ENCODE results near the gene HTT. TPM values are rescaled to one million over a fixed set of nuclear protein-coding genes. Genes with fewer than 3 reads are reported as not detected.

HTT gene
- total and polyA plus RNA-seq, 4 donors = 8.6 to 39.8 (median 16.4) TPM

DNA sequence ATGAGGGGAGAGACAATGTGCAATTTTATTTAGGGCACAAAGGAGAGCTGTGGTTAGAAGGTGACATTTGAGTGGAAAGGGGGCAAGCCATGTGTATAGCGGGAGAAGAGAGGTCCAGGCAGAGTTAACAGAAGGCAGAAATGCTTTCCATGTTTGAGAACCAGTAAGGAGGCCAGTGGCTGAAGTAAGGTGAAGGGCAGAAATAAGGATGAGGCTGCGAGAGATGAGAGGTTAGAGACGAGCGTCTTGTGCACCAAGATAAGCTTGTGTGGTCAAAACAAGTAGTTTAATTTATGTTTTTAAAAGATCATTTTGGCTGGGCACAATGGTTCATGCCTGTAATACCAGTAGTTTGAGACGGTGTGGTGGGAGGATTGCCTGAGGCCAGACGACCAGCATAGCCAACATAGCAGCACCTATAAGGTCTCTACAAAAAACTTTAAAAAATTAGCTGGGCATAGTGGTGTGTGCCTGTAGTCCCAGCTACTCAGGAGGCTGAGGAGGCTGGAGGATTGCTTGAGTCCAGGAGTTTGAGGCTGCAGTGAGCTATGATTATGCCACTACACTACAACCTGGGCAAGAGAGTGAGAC lies 8.5 kb downstream of the HTT start:
- Histone ChIP-seq H3K27ac (ENCODE audit: low read depth in 1 of 2, low read length in 2 of 2) (no peak overlapping the region), H3K4me1 (ENCODE audit: control insufficient read depth in 4 of 4, insufficient read depth in 4 of 4, low read length in 3 of 4) (peaks cover 8 to 17% (median 14%) of the 10 kb centered on the region in 4 donors)

DNA sequence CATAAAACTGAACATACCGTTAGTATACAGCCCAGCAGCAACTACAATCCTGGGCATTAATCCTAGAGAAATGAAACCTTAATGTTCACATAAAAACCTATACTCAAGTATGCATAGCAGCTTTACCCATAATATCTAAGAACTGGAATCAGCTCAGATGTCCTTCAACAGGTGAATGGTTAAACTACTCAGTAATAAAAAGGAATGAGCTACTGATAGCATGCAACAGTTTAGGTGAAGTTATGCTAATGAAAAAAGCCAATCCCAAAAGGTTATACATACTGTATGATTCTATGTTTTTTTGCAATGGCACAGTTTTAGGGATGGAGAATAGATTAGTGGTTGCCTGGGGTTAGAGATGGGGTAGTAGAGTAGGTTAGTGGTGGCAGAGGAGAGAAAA lies 9.3 kb downstream of the HTT start:
- H3K27ac ChIP-seq (ENCODE audit: low read depth in 1 of 2, low read length in 2 of 2) = no peak overlapping the region
- H3K9ac ChIP-seq (ENCODE audit: low read depth in 1 of 2, low read length in 2 of 2) = no peak overlapping the region
- no peaks in the 10 kb centered on the region for H3K9me3 ChIP-seq (ENCODE audit: control insufficient read depth in 4 of 4, low read length in 3 of 4)
- no peaks in the 10 kb centered on the region for H3K27me3 ChIP-seq (ENCODE audit: control insufficient read depth in 4 of 4, insufficient read depth in 4 of 4, low read length in 3 of 4)
- 5% methylated on average over 1 of the region's 1 CpG for WGBS
- H3K4me1 ChIP-seq (ENCODE audit: control insufficient read depth in 4 of 4, insufficient read depth in 4 of 4, low read length in 3 of 4) = peaks cover 8 to 17% (median 14%) of the 10 kb centered on the region in 4 donors
- no peaks in the 10 kb centered on the region for H3K36me3 ChIP-seq (ENCODE audit: control insufficient read depth in 4 of 4, insufficient read depth in 3 of 4, low read depth in 1 of 4, low read length in 3 of 4)
- TF ChIP-seq, protein P1, sequence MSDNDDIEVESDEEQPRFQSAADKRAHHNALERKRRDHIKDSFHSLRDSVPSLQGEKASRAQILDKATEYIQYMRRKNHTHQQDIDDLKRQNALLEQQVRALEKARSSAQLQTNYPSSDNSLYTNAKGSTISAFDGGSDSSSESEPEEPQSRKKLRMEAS (IDR thresholded peaks at IDR 0.05) = no peak
- TF ChIP-seq, protein P2, sequence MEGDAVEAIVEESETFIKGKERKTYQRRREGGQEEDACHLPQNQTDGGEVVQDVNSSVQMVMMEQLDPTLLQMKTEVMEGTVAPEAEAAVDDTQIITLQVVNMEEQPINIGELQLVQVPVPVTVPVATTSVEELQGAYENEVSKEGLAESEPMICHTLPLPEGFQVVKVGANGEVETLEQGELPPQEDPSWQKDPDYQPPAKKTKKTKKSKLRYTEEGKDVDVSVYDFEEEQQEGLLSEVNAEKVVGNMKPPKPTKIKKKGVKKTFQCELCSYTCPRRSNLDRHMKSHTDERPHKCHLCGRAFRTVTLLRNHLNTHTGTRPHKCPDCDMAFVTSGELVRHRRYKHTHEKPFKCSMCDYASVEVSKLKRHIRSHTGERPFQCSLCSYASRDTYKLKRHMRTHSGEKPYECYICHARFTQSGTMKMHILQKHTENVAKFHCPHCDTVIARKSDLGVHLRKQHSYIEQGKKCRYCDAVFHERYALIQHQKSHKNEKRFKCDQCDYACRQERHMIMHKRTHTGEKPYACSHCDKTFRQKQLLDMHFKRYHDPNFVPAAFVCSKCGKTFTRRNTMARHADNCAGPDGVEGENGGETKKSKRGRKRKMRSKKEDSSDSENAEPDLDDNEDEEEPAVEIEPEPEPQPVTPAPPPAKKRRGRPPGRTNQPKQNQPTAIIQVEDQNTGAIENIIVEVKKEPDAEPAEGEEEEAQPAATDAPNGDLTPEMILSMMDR (IDR thresholded peaks at IDR 0.05; ENCODE audit: low read depth, low read length, missing input control) = no peak
- no peak for TF ChIP-seq TAF1 (conservative IDR thresholded peaks at IDR 0.05)
- TF ChIP-seq, protein P3, sequence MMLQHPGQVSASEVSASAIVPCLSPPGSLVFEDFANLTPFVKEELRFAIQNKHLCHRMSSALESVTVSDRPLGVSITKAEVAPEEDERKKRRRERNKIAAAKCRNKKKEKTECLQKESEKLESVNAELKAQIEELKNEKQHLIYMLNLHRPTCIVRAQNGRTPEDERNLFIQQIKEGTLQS (IDR thresholded peaks at IDR 0.05) = no peak
- TF ChIP-seq FOXA2 (IDR thresholded peaks at IDR 0.05) = no peak
- TF ChIP-seq FOXA1 (IDR thresholded peaks at IDR 0.05) = no peak
- no peak for TF ChIP-seq NR2F2 (IDR thresholded peaks at IDR 0.05)
- TF ChIP-seq, protein P4, sequence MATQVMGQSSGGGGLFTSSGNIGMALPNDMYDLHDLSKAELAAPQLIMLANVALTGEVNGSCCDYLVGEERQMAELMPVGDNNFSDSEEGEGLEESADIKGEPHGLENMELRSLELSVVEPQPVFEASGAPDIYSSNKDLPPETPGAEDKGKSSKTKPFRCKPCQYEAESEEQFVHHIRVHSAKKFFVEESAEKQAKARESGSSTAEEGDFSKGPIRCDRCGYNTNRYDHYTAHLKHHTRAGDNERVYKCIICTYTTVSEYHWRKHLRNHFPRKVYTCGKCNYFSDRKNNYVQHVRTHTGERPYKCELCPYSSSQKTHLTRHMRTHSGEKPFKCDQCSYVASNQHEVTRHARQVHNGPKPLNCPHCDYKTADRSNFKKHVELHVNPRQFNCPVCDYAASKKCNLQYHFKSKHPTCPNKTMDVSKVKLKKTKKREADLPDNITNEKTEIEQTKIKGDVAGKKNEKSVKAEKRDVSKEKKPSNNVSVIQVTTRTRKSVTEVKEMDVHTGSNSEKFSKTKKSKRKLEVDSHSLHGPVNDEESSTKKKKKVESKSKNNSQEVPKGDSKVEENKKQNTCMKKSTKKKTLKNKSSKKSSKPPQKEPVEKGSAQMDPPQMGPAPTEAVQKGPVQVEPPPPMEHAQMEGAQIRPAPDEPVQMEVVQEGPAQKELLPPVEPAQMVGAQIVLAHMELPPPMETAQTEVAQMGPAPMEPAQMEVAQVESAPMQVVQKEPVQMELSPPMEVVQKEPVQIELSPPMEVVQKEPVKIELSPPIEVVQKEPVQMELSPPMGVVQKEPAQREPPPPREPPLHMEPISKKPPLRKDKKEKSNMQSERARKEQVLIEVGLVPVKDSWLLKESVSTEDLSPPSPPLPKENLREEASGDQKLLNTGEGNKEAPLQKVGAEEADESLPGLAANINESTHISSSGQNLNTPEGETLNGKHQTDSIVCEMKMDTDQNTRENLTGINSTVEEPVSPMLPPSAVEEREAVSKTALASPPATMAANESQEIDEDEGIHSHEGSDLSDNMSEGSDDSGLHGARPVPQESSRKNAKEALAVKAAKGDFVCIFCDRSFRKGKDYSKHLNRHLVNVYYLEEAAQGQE (IDR thresholded peaks at IDR 0.05) = no peak
- no peak for TF ChIP-seq SP1 (IDR thresholded peaks at IDR 0.05)
- TF ChIP-seq HNF4A (conservative IDR thresholded peaks at IDR 0.05) = no peak
- TF ChIP-seq EGR1 (IDR thresholded peaks at IDR 0.05; ENCODE audit: low read depth in 2 of 2) = no peak
- TF ChIP-seq RXRA (IDR thresholded peaks at IDR 0.05) = no peak
- TF ChIP-seq YY1 (IDR thresholded peaks at IDR 0.05) = no peak
- no peak for TF ChIP-seq RAD21 (IDR thresholded peaks at IDR 0.05)
- no peak for TF ChIP-seq JUND (IDR thresholded peaks at IDR 0.05)
- no peak for TF ChIP-seq HNF4G (IDR thresholded peaks at IDR 0.05)
- no peak for TF ChIP-seq GABPA (IDR thresholded peaks at IDR 0.05 in 1 of 2, conservative IDR thresholded peaks at IDR 0.05 in 1 of 2)
- TF ChIP-seq, protein P5, sequence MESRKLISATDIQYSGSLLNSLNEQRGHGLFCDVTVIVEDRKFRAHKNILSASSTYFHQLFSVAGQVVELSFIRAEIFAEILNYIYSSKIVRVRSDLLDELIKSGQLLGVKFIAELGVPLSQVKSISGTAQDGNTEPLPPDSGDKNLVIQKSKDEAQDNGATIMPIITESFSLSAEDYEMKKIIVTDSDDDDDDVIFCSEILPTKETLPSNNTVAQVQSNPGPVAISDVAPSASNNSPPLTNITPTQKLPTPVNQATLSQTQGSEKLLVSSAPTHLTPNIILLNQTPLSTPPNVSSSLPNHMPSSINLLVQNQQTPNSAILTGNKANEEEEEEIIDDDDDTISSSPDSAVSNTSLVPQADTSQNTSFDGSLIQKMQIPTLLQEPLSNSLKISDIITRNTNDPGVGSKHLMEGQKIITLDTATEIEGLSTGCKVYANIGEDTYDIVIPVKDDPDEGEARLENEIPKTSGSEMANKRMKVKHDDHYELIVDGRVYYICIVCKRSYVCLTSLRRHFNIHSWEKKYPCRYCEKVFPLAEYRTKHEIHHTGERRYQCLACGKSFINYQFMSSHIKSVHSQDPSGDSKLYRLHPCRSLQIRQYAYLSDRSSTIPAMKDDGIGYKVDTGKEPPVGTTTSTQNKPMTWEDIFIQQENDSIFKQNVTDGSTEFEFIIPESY (IDR thresholded peaks at IDR 0.05) = no peak
- DNase-seq (ENCODE audit: low spot score) = no peak
- no peak overlapping the region for H3K4me3 ChIP-seq (ENCODE audit: low read depth in 1 of 3, low read length in 3 of 3)

More for the DNA sequence above, 8.5 kb downstream of the HTT start:
- H3K36me3 ChIP-seq (ENCODE audit: control insufficient read depth in 4 of 4, insufficient read depth in 3 of 4, low read depth in 1 of 4, low read length in 3 of 4) = no peaks in the 10 kb centered on the region
- DNase-seq (ENCODE audit: low spot score) = no peak
- no peak for TF ChIP-seq RXRA (IDR thresholded peaks at IDR 0.05)
- TF ChIP-seq EGR1 (IDR thresholded peaks at IDR 0.05; ENCODE audit: low read depth in 2 of 2) = no peak
- TF ChIP-seq SP1 (IDR thresholded peaks at IDR 0.05) = no peak
- TF ChIP-seq HNF4A (conservative IDR thresholded peaks at IDR 0.05) = no peak
- TF ChIP-seq JUND (IDR thresholded peaks at IDR 0.05) = no peak
- TF ChIP-seq TAF1 (conservative IDR thresholded peaks at IDR 0.05) = no peak
- TF ChIP-seq, protein P4 (IDR thresholded peaks at IDR 0.05) = no peak
- TF ChIP-seq FOXA1 (IDR thresholded peaks at IDR 0.05) = no peak
- H3K27me3 ChIP-seq (ENCODE audit: control insufficient read depth in 4 of 4, insufficient read depth in 4 of 4, low read length in 3 of 4) = no peaks in the 10 kb centered on the region
- H3K9me3 ChIP-seq (ENCODE audit: control insufficient read depth in 4 of 4, low read length in 3 of 4) = no peaks in the 10 kb centered on the region
- 92% methylated on average over 6 of the region's 6 CpGs for WGBS
- no peak overlapping the region for H3K9ac ChIP-seq (ENCODE audit: low read depth in 1 of 2, low read length in 2 of 2)
- no peak overlapping the region for H3K4me3 ChIP-seq (ENCODE audit: low read depth in 1 of 3, low read length in 3 of 3)
